NCI-H2081 (cell line): ENCODE data around the gene KAZALD1.

Experiments
- DNase-seq, 2 experiments: peaks; one replicate each; lab custom pipeline; 2025; lab: John Stamatoyannopoulos, UW

Gene KAZALD1

DNA sequence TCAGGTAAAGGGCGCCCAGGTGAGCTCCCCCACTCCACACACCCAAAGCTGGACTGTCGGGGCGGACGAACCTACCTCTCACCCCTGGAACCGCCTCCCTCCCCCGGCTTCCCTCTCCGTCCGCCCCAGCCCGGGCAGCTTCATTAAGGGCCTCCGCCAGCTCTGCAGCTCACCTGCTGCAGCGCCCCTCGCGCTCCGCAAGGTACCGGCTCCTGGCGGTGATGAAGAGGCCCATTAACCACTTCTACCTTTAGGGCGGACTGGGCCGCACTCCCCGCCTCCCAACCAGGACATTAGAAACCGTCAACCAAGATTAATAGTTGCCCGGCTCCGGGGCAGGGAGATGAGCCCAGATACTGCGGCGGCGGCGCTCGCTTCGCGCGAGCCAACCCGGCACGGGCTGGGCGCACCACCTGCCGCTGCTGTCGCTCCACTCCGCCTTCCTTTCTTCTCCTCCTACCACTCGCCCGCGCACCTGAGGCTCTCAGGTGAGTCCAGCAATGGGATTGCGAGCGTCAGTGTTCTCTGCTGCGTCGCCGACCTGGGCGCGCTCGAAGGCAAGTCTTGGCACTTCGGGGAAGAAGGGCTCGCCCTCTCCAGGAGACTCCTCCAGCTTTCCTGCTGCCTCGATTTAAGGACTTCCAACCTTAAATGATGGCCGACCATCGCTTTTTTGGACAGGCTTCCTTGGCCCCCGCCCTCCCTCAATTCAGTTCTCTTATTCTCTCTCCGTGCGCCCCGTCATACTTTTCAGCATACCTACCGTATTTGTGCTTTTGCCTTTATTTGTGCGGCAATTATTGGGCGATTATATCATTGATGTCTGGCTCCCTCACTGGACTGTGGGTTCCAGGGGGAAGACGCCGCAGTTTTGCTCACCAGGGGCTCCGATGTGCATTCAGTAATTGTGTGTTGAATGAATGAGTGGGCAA, 13.6 kb upstream of the KAZALD1 start:
- peak; percentile 57 to 67 for DNase-seq

GRCh38 chr10:101050208-101051069, 11.3 kb upstream of the KAZALD1 start:
- peak; percentile 61 to 76 for DNase-seq

DNA sequence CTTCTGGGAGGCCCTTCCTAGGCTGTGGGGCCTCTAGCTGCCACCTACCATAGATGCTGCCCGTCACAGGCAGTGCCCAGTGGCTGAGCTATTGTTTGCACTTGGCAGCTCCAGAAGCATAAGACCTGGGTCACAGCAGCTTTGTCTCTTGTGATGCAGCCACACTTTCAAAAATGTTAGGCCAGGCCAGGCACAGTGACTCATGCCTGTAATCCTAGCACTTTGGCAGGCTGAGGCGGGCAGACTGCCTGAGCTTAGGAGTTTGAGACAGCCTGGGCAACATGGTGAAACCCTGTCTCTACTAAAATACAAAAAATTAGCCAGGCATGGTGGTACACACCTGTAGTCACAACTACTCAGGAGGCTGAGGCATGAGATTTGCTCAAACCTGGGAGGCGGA, 9.5 kb upstream of the KAZALD1 start:
- no peak for DNase-seq

DNA sequence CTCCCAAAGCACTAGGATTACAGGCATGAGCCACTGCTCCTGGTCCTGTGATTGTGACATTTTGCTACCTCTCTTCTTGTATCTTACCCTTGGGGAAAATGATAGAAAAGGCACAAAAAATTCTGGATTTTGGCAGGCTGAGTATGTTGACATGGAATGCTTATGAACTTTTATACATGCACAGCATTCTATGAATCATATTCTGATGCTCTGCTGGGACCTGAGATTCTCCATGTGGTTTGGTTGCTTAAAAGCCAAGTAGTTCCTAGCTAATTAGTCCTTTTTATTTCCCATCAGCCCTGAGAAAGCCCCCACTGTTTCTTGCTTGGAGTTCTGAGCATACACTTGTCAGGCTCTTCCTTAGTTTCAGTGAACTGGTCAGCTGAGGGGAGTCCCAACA, 8.3 kb upstream of the KAZALD1 start:
- no peak for DNase-seq

DNA sequence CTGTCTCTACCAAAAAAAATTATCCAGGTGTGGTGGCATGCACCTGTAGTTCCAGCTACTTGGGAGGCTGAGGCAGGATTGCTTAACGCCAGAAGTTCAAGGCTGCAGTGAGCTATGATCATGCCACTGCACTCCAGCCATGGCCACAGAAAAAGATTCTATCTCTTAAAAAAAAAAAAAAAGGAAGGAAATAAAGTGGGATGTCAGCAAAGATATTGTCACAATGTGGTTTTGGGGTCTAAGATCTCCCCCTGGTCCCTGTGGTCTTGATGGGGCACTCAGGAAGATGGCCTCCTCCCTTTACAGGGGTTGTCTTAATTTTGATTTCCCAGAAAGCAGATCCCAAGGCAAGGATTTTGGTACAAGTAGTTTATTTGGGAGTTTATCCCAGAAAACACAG, 7.4 kb upstream of the KAZALD1 start:
- DNase-seq, result no peak

GRCh38 chr10:101054876-101055275, 6.9 kb upstream of the KAZALD1 start:
- no peak for DNase-seq

- DNase-seq, result no peak
These were observed 6.4 kb upstream of the KAZALD1 start for GRCh38 chr10:101055411-101055810.

DNA sequence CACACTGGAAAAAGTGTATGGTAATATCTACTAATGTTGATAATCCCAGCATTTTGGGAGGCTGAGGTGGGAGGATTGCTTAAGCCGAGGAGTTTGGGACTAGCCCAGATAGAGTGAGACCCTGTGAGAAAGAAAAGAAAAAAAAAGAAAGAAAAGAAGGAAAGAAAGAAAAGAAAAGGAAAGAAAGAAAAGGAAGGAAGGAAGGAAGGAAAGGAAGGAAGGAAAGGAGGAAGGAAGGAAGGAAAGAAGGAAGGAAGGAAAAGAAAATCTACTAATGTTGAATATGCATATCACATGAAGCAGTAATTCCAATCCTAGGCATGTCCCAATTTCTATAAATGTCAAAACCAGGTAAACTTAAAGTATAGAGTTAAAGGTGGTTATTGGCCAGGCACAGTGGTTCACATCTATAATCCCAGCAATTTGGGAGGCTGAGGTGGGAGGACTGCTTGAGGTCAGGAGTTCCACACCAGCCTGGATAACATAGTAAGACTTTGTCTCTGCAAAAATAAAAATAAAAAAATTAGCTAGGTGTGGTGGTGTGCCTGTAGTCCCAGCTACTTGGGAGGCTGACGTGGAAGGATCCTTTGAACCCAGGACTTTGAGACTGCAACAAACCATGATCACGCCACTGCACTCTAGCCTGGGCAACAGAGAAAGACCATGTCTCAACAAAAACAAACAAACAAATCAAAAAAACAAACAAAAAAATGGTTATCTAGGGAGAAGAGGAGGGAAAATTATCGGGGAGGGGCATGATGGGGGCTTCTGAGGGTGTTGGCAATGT, 5.2 kb upstream of the KAZALD1 start:
- no peak for DNase-seq

DNA sequence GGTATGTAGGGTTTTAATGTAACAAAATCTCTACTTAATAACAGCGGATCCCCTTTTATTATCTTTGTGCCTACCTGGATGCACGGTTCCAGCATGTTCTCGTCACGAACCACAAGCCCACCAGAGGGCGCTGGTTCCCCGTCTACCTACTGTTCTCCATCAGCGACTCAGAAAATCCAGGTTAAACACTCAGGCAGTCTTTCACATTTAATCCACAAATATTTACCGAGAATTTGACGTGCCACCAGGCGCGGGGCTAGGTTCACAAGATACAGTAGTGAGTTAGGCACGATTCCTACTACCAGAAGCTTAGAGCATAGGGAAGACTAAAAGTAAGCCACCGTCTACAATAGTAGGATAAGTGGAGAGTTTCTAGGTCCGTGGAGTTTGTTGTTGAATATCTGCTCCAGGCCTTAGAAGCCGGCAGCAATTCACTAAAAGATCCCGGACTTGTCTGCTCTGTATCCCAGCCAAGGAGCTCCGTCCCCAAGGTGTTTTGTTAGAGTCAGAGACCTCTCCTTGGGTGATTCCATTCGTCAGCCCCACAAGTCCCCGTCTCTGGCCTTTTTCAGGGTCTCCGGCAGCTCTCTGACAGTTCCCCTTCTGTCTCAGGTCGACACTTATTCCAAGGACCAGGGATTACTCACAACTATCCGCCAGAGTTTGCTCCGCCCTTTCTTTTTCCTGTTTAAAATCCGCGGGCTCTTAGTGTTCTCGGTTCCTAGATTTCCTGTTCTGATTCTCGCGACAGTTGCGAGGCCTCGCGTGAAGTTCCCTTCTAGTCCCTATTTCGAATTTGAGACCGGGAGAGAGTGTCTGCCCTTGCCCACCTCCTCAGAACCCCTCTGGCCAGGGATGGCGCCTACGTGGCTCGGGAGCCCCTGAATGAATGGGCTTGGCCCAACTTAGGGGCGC, 1.5 kb upstream of the KAZALD1 start:
- DNase-seq, result peak; percentile 87 to 89

DNA sequence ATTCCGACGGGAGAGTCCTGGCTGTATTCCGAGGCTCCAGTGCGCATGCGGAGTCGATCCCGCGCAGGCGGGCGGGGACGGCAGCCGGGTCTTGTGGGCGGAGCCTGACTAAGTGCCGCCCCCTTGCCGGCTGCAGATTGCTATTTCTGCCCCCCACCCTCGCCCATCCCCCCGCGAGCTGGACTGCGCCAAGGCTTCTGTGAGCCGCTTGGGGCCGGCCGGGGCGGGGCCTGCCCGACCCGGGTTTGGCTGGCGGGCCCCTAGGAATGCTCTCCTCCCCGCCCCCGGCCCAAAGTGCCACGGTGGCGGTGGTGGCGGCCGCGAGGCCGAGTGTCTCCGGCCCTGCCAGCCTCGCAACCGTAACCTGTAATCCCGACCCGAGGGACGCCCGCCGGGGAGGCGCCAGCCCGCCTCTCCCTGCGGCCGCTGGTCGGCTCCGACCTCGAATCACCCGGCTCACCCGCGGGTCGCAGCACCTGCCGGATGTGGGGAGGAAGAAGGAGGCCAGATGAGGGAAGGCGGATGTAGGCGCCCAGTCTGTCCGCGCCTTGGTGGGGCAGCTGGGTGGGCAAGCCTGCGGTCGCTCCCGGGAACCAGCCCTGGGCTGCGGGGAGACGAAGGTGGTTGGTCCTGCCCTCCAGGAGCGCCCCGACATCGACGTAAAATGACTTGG, 702 bp upstream of the KAZALD1 start:
- peak; percentile 84 to 87 for DNase-seq

- peak in 1 of 2 experiments; percentile 54 for DNase-seq
These were observed 652 bp downstream of the KAZALD1 start for GRCh38 chr10:101062232-101063049.

GRCh38 chr10:101063050-101063525, 1.3 kb downstream of the KAZALD1 start:
- no peak for DNase-seq

GRCh38 chr10:101063548-101064414, 2.0 kb downstream of the KAZALD1 start:
- DNase-seq, result peak; percentile 14 to 49

- no peak for DNase-seq
These were observed 2.7 kb downstream of the KAZALD1 start for GRCh38 chr10:101064415-101065030.

GRCh38 chr10:101065481-101066145, 3.8 kb downstream of the KAZALD1 start:
- DNase-seq, result no peak

DNA sequence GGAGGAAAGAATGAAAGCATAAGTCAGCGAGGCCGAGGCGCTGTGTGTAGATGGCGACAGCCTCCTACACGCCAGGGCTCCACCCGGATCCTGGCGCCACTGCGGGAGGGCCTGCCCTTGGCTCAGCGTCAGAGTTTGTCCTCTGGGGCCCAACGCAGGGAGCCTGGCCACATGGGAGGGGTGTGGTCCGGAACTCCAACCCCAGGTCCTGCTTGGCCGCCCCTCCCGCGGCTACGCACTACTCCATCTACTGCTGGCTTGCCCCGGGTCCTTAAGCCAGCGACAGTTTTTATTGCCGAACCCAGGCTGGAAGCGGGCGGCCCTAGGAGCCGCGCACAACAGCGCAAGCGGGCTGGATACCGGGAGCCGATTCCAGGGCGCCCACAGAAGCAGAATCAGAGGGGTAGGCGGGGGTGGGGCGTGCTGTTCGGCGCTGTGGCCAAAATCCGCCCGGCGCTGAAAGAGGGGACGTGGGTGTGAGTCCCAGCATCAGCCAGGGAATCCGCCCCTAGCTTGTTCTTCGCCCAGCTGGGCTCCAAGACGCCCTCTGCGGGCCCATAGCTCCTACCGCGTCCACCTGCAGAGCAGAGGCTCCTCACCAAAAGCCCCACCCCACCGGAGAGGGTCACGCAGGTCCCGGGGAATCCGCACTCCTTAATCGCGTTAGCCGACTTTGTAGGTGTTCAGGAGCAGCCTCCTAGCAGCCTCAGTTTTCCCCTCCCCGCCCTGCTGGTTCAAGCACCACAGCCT, 4.5 kb downstream of the KAZALD1 start:
- peak; percentile 30 to 41 for DNase-seq
